Measurements from ENCODE around the gene KLHL26.
A peak's percentile ranks its signal among the peaks of the same experiment; 100 is the strongest.

Gene KLHL26

GRCh38 chr19:18716857-18717256, 80.0 kb downstream of the KLHL26 start:
- Histone ChIP-seq H3K23ac (ENCODE audit: low read depth, low read length, poor library complexity) (peak overlapping the region; percentile 91), H4K91ac (ENCODE audit: low read depth, low read length, poor library complexity) (no peak overlapping the region), H3K9ac (ENCODE audit: low read depth, low read length, poor library complexity) (peak overlapping the region; percentile 21), H3K4ac (ENCODE audit: low read length) (peak overlapping the region; percentile 93), H3K14ac (ENCODE audit: low read length) (peak overlapping the region; percentile 100), H3K79me1 (ENCODE audit: low read depth, low read length) (peaks cover 24% of the 10 kb centered on the region), H3K4me3 (ENCODE audit: low read length in 2 of 2) (peak overlapping the region in 1 of 2 donors; percentile 69), H2AFZ (ENCODE audit: low read length) (no peak overlapping the region), H3K4me1 (ENCODE audit: control insufficient read depth in 2 of 2, insufficient read depth in 1 of 2, low read depth in 1 of 2, low read length in 2 of 2) (peaks cover 0 to 6% of the 10 kb centered on the region in 2 donors), H2BK15ac (ENCODE audit: low read length) (no peak overlapping the region), H4K8ac (ENCODE audit: low read depth, low read length) (peak overlapping the region; percentile 98), H2BK120ac (ENCODE audit: low read depth, low read length) (no peak overlapping the region), H3K4me2 (ENCODE audit: insufficient read depth, low read length, poor library complexity, severe bottlenecking) (no peak overlapping the region), H2BK12ac (ENCODE audit: low read length) (peak overlapping the region; percentile 58), H3K27ac (replicated peaks; ENCODE audit: low read length) (no peak overlapping the region), H2BK5ac (ENCODE audit: low read length) (no peak overlapping the region), H3K27me3 (ENCODE audit: control insufficient read depth in 3 of 3, insufficient read depth in 3 of 3, low read depth in 1 of 3, low read length in 3 of 3) (no peaks in the 10 kb centered on the region), H3K9me3 (replicated peaks in 1 of 2; ENCODE audit: control insufficient read depth in 2 of 2, insufficient read depth in 1 of 2, low read depth in 1 of 2, low read length in 2 of 2) (peaks cover 0 to 5% of the 10 kb centered on the region in 2 donors), H2AK5ac (ENCODE audit: low read depth, low read length) (peak overlapping the region; percentile 26), H3K36me3 (replicated peaks in 1 of 2; ENCODE audit: control insufficient read depth in 2 of 2, insufficient read depth in 2 of 2, low read length in 2 of 2) (peaks cover 3 to 7% of the 10 kb centered on the region in 2 donors), H3K18ac (ENCODE audit: low read length) (peak overlapping the region; percentile 17)
- WGBS, 2 donors (ENCODE audit: extremely low coverage in 2 of 2, insufficient read length in 2 of 2, insufficient replicate concordance in 1 of 2) = no CpG with 5 or more reads among the region's 6 CpGs
- DNase-seq (ENCODE audit: low spot score) = no peak

GRCh38 chr19:18717601-18718000, 80.8 kb downstream of the KLHL26 start:
- H3K4me2 ChIP-seq (ENCODE audit: insufficient read depth, low read length, poor library complexity, severe bottlenecking) = peak overlapping the region; percentile 11
- no peak overlapping the region for H3K9ac ChIP-seq (ENCODE audit: low read depth, low read length, poor library complexity)
- no peak overlapping the region for H3K4ac ChIP-seq (ENCODE audit: low read length)
- H3K4me3 ChIP-seq (ENCODE audit: low read length in 2 of 2) = peak overlapping the region in 1 of 2 donors; percentile 15
- peaks cover 4 to 7% of the 10 kb centered on the region in 2 donors for H3K36me3 ChIP-seq (replicated peaks in 1 of 2; ENCODE audit: control insufficient read depth in 2 of 2, insufficient read depth in 2 of 2, low read length in 2 of 2)
- no peak overlapping the region for H2AFZ ChIP-seq (ENCODE audit: low read length)
- peak overlapping the region; percentile 48 for H4K8ac ChIP-seq (ENCODE audit: low read depth, low read length)
- no peaks in the 10 kb centered on the region for H3K27me3 ChIP-seq (ENCODE audit: control insufficient read depth in 3 of 3, insufficient read depth in 3 of 3, low read depth in 1 of 3, low read length in 3 of 3)
- no peak overlapping the region for H2BK5ac ChIP-seq (ENCODE audit: low read length)
- no peak for DNase-seq (ENCODE audit: low spot score)
- H2BK12ac ChIP-seq (ENCODE audit: low read length) = no peak overlapping the region
- peaks cover 4 to 5% of the 10 kb centered on the region in 2 donors for H3K9me3 ChIP-seq (replicated peaks in 1 of 2; ENCODE audit: control insufficient read depth in 2 of 2, insufficient read depth in 1 of 2, low read depth in 1 of 2, low read length in 2 of 2)
- H3K14ac ChIP-seq (ENCODE audit: low read length) = peak overlapping the region; percentile 38
- no peak overlapping the region for H2BK15ac ChIP-seq (ENCODE audit: low read length)
- peak overlapping the region; percentile 55 for H3K23ac ChIP-seq (ENCODE audit: low read depth, low read length, poor library complexity)
- no peak overlapping the region for H4K91ac ChIP-seq (ENCODE audit: low read depth, low read length, poor library complexity)
- no peak overlapping the region for H2BK120ac ChIP-seq (ENCODE audit: low read depth, low read length)
- peaks cover 24% of the 10 kb centered on the region for H3K79me1 ChIP-seq (ENCODE audit: low read depth, low read length)
- H3K27ac ChIP-seq (replicated peaks; ENCODE audit: low read length) = no peak overlapping the region
- peaks cover 0 to 6% of the 10 kb centered on the region in 2 donors for H3K4me1 ChIP-seq (ENCODE audit: control insufficient read depth in 2 of 2, insufficient read depth in 1 of 2, low read depth in 1 of 2, low read length in 2 of 2)
- peak overlapping the region; percentile 28 for H3K18ac ChIP-seq (ENCODE audit: low read length)
- no CpG with 5 or more reads among the region's 10 CpGs for WGBS, 2 donors (ENCODE audit: extremely low coverage in 2 of 2, insufficient read length in 2 of 2, insufficient replicate concordance in 1 of 2)
- H2AK5ac ChIP-seq (ENCODE audit: low read depth, low read length) = peak overlapping the region; percentile 63

DNA sequence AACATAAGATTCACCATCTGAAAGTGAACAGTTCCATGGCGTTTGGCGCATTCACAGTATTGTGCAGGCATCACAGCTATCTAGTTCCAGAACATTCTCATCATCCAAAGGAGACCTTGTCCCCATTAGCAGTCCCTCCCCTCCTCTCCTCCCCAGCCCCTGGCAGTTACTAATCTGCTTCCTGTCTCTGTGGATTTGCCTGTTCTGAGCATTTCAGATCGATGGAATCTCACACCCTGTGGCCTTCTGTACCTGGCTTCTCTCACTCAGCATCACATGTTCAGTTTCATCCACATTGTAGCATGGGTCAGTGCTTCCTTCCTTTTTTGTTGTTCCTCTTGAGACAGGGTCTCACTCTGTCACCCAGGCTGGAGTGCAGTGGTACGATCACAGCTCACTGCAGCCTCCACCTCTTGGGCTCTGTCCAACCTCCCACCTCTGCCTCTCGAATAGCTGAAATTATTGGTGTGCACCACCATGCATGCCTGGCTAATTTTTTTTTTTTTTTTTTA, 81.2 kb downstream of the KLHL26 start:
- Histone ChIP-seq H3K9me3 (replicated peaks in 1 of 2; ENCODE audit: control insufficient read depth in 2 of 2, insufficient read depth in 1 of 2, low read depth in 1 of 2, low read length in 2 of 2) (peaks cover 4 to 5% of the 10 kb centered on the region in 2 donors), H3K36me3 (replicated peaks in 1 of 2; ENCODE audit: control insufficient read depth in 2 of 2, insufficient read depth in 2 of 2, low read length in 2 of 2) (peaks cover 4 to 7% of the 10 kb centered on the region in 2 donors), H3K4me3 (ENCODE audit: low read length in 2 of 2) (no peak overlapping the region), H2BK15ac (ENCODE audit: low read length) (no peak overlapping the region), H2BK120ac (ENCODE audit: low read depth, low read length) (no peak overlapping the region), H2BK5ac (ENCODE audit: low read length) (no peak overlapping the region), H3K18ac (ENCODE audit: low read length) (no peak overlapping the region), H3K27ac (replicated peaks; ENCODE audit: low read length) (no peak overlapping the region), H4K91ac (ENCODE audit: low read depth, low read length, poor library complexity) (no peak overlapping the region), H3K14ac (ENCODE audit: low read length) (no peak overlapping the region), H3K4me1 (ENCODE audit: control insufficient read depth in 2 of 2, insufficient read depth in 1 of 2, low read depth in 1 of 2, low read length in 2 of 2) (peaks cover 0 to 5% of the 10 kb centered on the region in 2 donors), H4K8ac (ENCODE audit: low read depth, low read length) (no peak overlapping the region), H2BK12ac (ENCODE audit: low read length) (no peak overlapping the region), H3K27me3 (ENCODE audit: control insufficient read depth in 3 of 3, insufficient read depth in 3 of 3, low read depth in 1 of 3, low read length in 3 of 3) (no peaks in the 10 kb centered on the region), H3K4ac (ENCODE audit: low read length) (no peak overlapping the region), H3K4me2 (ENCODE audit: insufficient read depth, low read length, poor library complexity, severe bottlenecking) (no peak overlapping the region), H2AFZ (ENCODE audit: low read length) (no peak overlapping the region), H3K23ac (ENCODE audit: low read depth, low read length, poor library complexity) (no peak overlapping the region), H3K79me1 (ENCODE audit: low read depth, low read length) (peaks cover 24% of the 10 kb centered on the region), H2AK5ac (ENCODE audit: low read depth, low read length) (no peak overlapping the region), H3K9ac (ENCODE audit: low read depth, low read length, poor library complexity) (no peak overlapping the region)
- no peak for DNase-seq (ENCODE audit: low spot score)
- no CpG with 5 or more reads among the region's 5 CpGs for WGBS, 2 donors (ENCODE audit: extremely low coverage in 2 of 2, insufficient read length in 2 of 2, insufficient replicate concordance in 1 of 2)

GRCh38 chr19:18718846-18719458, 82.1 kb downstream of the KLHL26 start:
- Histone ChIP-seq H3K4me2 (ENCODE audit: insufficient read depth, low read length, poor library complexity, severe bottlenecking) (no peak overlapping the region), H3K4me3 (ENCODE audit: low read length in 2 of 2) (no peak overlapping the region), H3K23ac (ENCODE audit: low read depth, low read length, poor library complexity) (no peak overlapping the region), H2BK15ac (ENCODE audit: low read length) (no peak overlapping the region), H2BK5ac (ENCODE audit: low read length) (no peak overlapping the region), H2BK120ac (ENCODE audit: low read depth, low read length) (no peak overlapping the region), H3K27me3 (ENCODE audit: control insufficient read depth in 3 of 3, insufficient read depth in 3 of 3, low read depth in 1 of 3, low read length in 3 of 3) (no peaks in the 10 kb centered on the region), H4K91ac (ENCODE audit: low read depth, low read length, poor library complexity) (no peak overlapping the region), H3K79me1 (ENCODE audit: low read depth, low read length) (peaks cover 24% of the 10 kb centered on the region), H3K27ac (replicated peaks; ENCODE audit: low read length) (no peak overlapping the region), H3K4ac (ENCODE audit: low read length) (no peak overlapping the region), H3K18ac (ENCODE audit: low read length) (peak overlapping the region; percentile 5), H2BK12ac (ENCODE audit: low read length) (no peak overlapping the region), H3K14ac (ENCODE audit: low read length) (no peak overlapping the region), H2AK5ac (ENCODE audit: low read depth, low read length) (no peak overlapping the region), H3K4me1 (ENCODE audit: control insufficient read depth in 2 of 2, insufficient read depth in 1 of 2, low read depth in 1 of 2, low read length in 2 of 2) (peaks cover 0 to 10% of the 10 kb centered on the region in 2 donors), H3K9me3 (replicated peaks in 1 of 2; ENCODE audit: control insufficient read depth in 2 of 2, insufficient read depth in 1 of 2, low read depth in 1 of 2, low read length in 2 of 2) (peaks cover 3 to 4% of the 10 kb centered on the region in 2 donors), H4K8ac (ENCODE audit: low read depth, low read length) (no peak overlapping the region), H3K36me3 (replicated peaks in 1 of 2; ENCODE audit: control insufficient read depth in 2 of 2, insufficient read depth in 2 of 2, low read length in 2 of 2) (peaks cover 3 to 4% of the 10 kb centered on the region in 2 donors), H3K9ac (ENCODE audit: low read depth, low read length, poor library complexity) (no peak overlapping the region), H2AFZ (ENCODE audit: low read length) (no peak overlapping the region)
- no CpG with 5 or more reads among the region's 16 CpGs for WGBS, 2 donors (ENCODE audit: extremely low coverage in 2 of 2, insufficient read length in 2 of 2, insufficient replicate concordance in 1 of 2)
- DNase-seq (ENCODE audit: low spot score) = no peak

Measured in neuronal stem cell (in vitro differentiated cells).